HEK293 (cell line): ENCODE results near the gene TLL2.

Experiments used
- CTCF ChIP-seq: fragments of 450-650 bp; formaldehyde crosslinking; IDR thresholded peaks from 2 replicates; pipeline ENCODE4 v1.5.1; 2016; ENCODE audit warnings: missing biosample characterization, missing genetic modification characterization
- PBX3 ChIP-seq: sonication (generic); formaldehyde crosslinking; IDR thresholded peaks from 2 replicates; pipeline ENCODE4 v1.8.1; 2022; ENCODE audit warnings: mild to moderate bottlenecking, moderate library complexity, missing genetic modification reagents
- PRDM10 ChIP-seq: fragments of 450-650 bp; formaldehyde crosslinking; IDR thresholded peaks from 2 replicates; pipeline ENCODE4 v1.5.1; 2016; ENCODE audit warnings: missing biosample characterization, missing genetic modification characterization
- TSHZ1 ChIP-seq: fragments of 450-650 bp; formaldehyde crosslinking; IDR thresholded peaks from 2 replicates; pipeline ENCODE4 v1.5.1; 2016; ENCODE audit warnings: missing biosample characterization, missing genetic modification characterization, borderline replicate concordance
- ZNF121 ChIP-seq: fragments of 450-650 bp; formaldehyde crosslinking; IDR thresholded peaks from 2 replicates; pipeline ENCODE4 v1.5.1; 2016; ENCODE audit warnings: missing biosample characterization, missing genetic modification characterization
- ZNF133 ChIP-seq: fragments of 450-650 bp; formaldehyde crosslinking; IDR thresholded peaks from 2 replicates; pipeline ENCODE4 v1.5.1; 2016; ENCODE audit warnings: missing biosample characterization, missing genetic modification characterization
- ZNF155 ChIP-seq: fragments of 450-650 bp; formaldehyde crosslinking; IDR thresholded peaks from 2 replicates; pipeline ENCODE4 v1.5.1; 2016; ENCODE audit warnings: missing biosample characterization, missing genetic modification characterization
- ZNF174 ChIP-seq: fragments of 450-650 bp; formaldehyde crosslinking; IDR thresholded peaks from 2 replicates; pipeline ENCODE4 v1.5.0; 2017; ENCODE audit warnings: missing biosample characterization, mild to moderate bottlenecking, missing genetic modification characterization
- ZNF214 ChIP-seq: fragments of 450-650 bp; formaldehyde crosslinking; IDR thresholded peaks from 2 replicates; pipeline ENCODE4 v1.5.1; 2017; ENCODE audit warnings: missing biosample characterization, mild to moderate bottlenecking, missing genetic modification characterization, borderline replicate concordance

- no peak for TF ChIP-seq CTCF (tag by site-specific recombination)
- no peak for TF ChIP-seq ZNF155 (tag by site-specific recombination)
- TF ChIP-seq PBX3 (CRISPR knock-in tag) = no peak
- no peak for TF ChIP-seq TSHZ1 (tag by site-specific recombination)
- no peak for TF ChIP-seq ZNF214
- TF ChIP-seq ZNF121 (tag by site-specific recombination) = no peak
- no peak for TF ChIP-seq ZNF133 (tag by site-specific recombination)
- TF ChIP-seq PRDM10 = no peak
- no peak for TF ChIP-seq ZNF174 (tag by site-specific recombination)
These were observed 107.6 kb downstream of the TLL2 start for GRCh38 chr10:96406091-96406490.
